ENCODE results near the gene PLAA.

PLAA gene

DNA sequence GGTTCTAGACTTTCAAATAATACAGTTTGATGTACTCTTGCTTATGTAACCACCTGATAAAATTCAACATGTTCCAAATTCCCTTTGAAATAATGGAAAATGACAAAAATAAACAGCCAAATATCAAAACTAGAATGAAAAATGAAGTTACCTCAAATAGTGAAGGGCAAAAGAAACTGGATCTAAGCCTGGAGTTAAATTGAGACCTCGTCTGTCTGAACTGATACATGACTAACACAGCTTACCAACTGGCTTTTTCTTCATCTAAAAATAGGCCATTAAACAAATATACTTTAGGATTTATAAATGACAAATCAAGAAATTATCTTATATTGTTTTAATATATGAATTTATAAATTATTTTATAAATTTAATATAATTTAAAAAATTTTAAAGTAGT lies 42.4 kb downstream of the PLAA start:
- no peak for DNase-seq (ENCODE audit: low read depth)
- in situ Hi-C loops (cut with HindIII; ENCODE audit: low sequenced_read_pairs): no loop called here
- TF ChIP-seq CTCF (IDR thresholded peaks at IDR 0.05; ENCODE audit: low read depth, low read length, missing control alignments): no peak
- H3K4me3 ChIP-seq (ENCODE audit: low read depth, low read length): no peak overlapping the region

DNA sequence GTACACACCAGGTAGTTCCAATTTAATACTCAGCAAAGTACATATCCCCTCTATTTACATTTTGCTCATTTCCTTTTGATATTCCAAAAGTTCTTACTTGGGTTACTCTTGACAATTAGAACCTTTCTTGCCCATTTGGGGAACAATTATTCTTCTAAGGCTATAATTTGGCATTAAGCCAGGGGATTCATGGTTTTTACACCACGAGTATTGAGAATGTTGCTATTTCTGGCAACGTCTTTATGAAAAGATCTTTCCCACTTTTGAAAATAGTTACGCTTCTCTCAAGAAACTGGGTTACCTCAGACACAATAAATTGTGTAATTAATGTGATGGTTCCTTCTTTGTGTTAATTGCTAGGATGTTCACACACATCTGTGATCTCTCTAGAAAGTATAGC lies 43.0 kb downstream of the PLAA start:
- TF ChIP-seq CTCF (IDR thresholded peaks at IDR 0.05; ENCODE audit: low read depth, low read length, missing control alignments): no peak
- no peak for DNase-seq (ENCODE audit: low read depth)
- in situ Hi-C loops (cut with HindIII; ENCODE audit: low sequenced_read_pairs): no loop called here
- no peak overlapping the region for H3K4me3 ChIP-seq (ENCODE audit: low read depth, low read length)

GRCh38 chr9:26893030-26893676 lies 53.9 kb downstream of the PLAA start:
- peak overlapping the region; percentile 90 for H3K4me3 ChIP-seq (ENCODE audit: low read depth, low read length)
- TF ChIP-seq CTCF (IDR thresholded peaks at IDR 0.05; ENCODE audit: low read depth, low read length, missing control alignments): no peak
- DNase-seq (ENCODE audit: low read depth): no peak
- in situ Hi-C loops (cut with HindIII; ENCODE audit: low sequenced_read_pairs): loop anchor here (25.0 kb wide), 1 partner anchor 106 kb away; no protein-coding TSS in a partner anchor

GRCh38 chr9:26892251-26893029 lies 54.6 kb downstream of the PLAA start, which contains the start of gene CAAP1:
CAAP1 (minus strand) TSS chr9:26892802; CDS start chr9:26892715, 87 bp downstream.
- peak; percentile 37 for TF ChIP-seq CTCF (IDR thresholded peaks at IDR 0.05; ENCODE audit: low read depth, low read length, missing control alignments)
- DNase-seq (ENCODE audit: low read depth): peak; percentile 74
- in situ Hi-C loops (cut with HindIII; ENCODE audit: low sequenced_read_pairs): loop anchor here (25.0 kb wide), 1 partner anchor 105 kb away; no protein-coding TSS in a partner anchor
- H3K4me3 ChIP-seq (ENCODE audit: low read depth, low read length): peak within 1 kb of the TSS; percentile 90

DNA sequence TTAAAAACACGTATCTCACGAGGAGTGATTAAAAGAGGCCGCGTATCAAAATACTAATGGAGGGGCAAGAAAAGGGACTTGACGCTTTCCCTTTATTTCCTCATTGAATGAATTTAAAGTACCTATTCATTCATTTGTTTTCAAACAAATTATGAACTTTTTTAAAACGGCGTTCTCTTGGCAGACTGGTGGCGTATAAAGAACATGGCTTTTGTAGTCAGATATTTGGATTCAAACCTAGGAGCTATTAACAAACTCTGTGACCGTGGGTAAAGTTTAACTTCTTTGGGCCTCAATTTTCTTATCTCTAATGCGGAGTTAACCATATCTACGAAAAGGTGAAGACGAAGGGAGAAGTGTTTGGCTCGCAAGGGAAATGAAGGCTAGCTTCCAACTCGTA lies 55.3 kb downstream of the PLAA start:
- in situ Hi-C loops (cut with HindIII; ENCODE audit: low sequenced_read_pairs): loop anchor here (25.0 kb wide), 1 partner anchor 104 kb away; no protein-coding TSS in a partner anchor
- TF ChIP-seq CTCF (IDR thresholded peaks at IDR 0.05; ENCODE audit: low read depth, low read length, missing control alignments): no peak

GRCh38 chr9:26888271-26888670 lies 58.8 kb downstream of the PLAA start:
- TF ChIP-seq CTCF (IDR thresholded peaks at IDR 0.05; ENCODE audit: low read depth, low read length, missing control alignments): no peak
- no peak overlapping the region for H3K4me3 ChIP-seq (ENCODE audit: low read depth, low read length)
- no peak for DNase-seq (ENCODE audit: low read depth)
- in situ Hi-C loops (cut with HindIII; ENCODE audit: low sequenced_read_pairs): loop anchor here (25.0 kb wide), 1 partner anchor 101 kb away; no protein-coding TSS in a partner anchor

More for the DNA sequence above, 55.3 kb downstream of the PLAA start:
- peak overlapping the region; percentile 90 for H3K4me3 ChIP-seq (ENCODE audit: low read depth, low read length)
- DNase-seq (ENCODE audit: low read depth): no peak

All from astrocyte of the cerebellum (primary cell).